Measurements from ENCODE around the gene CACNA1B. TPM values are rescaled to one million over a fixed set of nuclear protein-coding genes. Genes with fewer than 3 reads are reported as not detected.
"Not testable (repeated sequence)": the region's sequence is repeated elsewhere in the genome, so short reads cannot be mapped to it uniquely, and the experiment has no call there.

Gene CACNA1B
- total and polyA plus RNA-seq, 2 of the 13 experiments (the other 11 are each of a cell fraction or from before 2014, with no cell fraction given): under 0.01 to 0.04 TPM

GRCh38 chr9:138149672-138150656 is 272.4 kb downstream of the CACNA1B start:
- H2AFZ ChIP-seq (ENCODE audit: low read length); BruUV-seq (replicated peaks); H3K27me3 ChIP-seq (ENCODE audit: control insufficient read depth in 1 of 2, insufficient read depth in 2 of 2, low read length in 2 of 2); H4K20me1 ChIP-seq (ENCODE audit: insufficient read depth, low read length); in situ Hi-C loops (cut with HindIII; ENCODE audit: extremely low pct_ligation_motif_present, low pct_unique_long_range_greater_than_20kb); H3K36me3 ChIP-seq (replicated peaks in 1 of 2; ENCODE audit: control insufficient read depth in 1 of 2, insufficient read depth in 2 of 2, low read length in 2 of 2); FAIRE-seq; H3K4me1 ChIP-seq (ENCODE audit: insufficient read depth, low read length); POLR2A ChIA-PET; H3K9me3 ChIP-seq (ENCODE audit: low read length); H3K79me2 ChIP-seq (ENCODE audit: insufficient read depth, low read length); intact Hi-C loops (cut with micrococcal nuclease; ENCODE audit: unreplicated experiment); TF ChIP-seq LCORL (IDR thresholded peaks at IDR 0.05): not testable (repeated sequence)
- peak overlapping the region; percentile 68 for H3K4me2 ChIP-seq (ENCODE audit: low read depth, low read length)
- ATAC-seq (peak; percentile 82), DNase-seq (ENCODE audit: low spot score) (peak; percentile 23)
- peak overlapping the region; percentile 68 to 87 (median 72); a peak in 5 of 6 replicates for H3K4me3 ChIP-seq (replicated peaks in 1 of 3; ENCODE audit: insufficient read depth in 1 of 3, low read depth in 2 of 3, low read length in 3 of 3)
- peak overlapping the region; percentile 60 for H3K9ac ChIP-seq (ENCODE audit: insufficient read depth, low read depth, low read length)
- CTCF ChIA-PET (ENCODE audit: low intra/inter-chr PET ratio, low total read pairs): interaction anchor here (1.6 kb wide), 1 partner anchor 62 kb away, joined by 7 read pairs; no protein-coding TSS in a partner anchor
- WGBS (ENCODE audit: low lambda C conversion rate): 24% methylated on average over 21 of the region's 81 CpGs
- peak overlapping the region; percentile 35 for H3K27ac ChIP-seq (ENCODE audit: extremely low read length, insufficient read depth, low read length)
- TF ChIP-seq ZNF879 (CRISPR knock-in tag; IDR thresholded peaks at IDR 0.05): 0 out of 2 replicates have a peak, but pooled peaks have one; percentile 41
- peak; percentile 26; the same call in 1 of the 2 replicates for TF ChIP-seq YEATS4 (CRISPR knock-in tag; IDR thresholded peaks at IDR 0.05; ENCODE audit: borderline replicate concordance)
- 0 out of 2 replicates have a peak, but pooled peaks have one; percentile 13 for TF ChIP-seq ZBTB14 (CRISPR knock-in tag; IDR thresholded peaks at IDR 0.05)
- peak; percentile 66 for TF ChIP-seq CTCF (CRISPR knock-in tag; IDR thresholded peaks at IDR 0.05)
- TF ChIP-seq KAT8 (CRISPR knock-in tag; IDR thresholded peaks at IDR 0.05): peak; percentile 41; the same call in 1 of the 2 replicates
- TF ChIP-seq LCORL (CRISPR knock-in tag; IDR thresholded peaks at IDR 0.05): 0 out of 2 replicates have a peak, but pooled peaks have one; percentile 5
- 0 out of 2 replicates have a peak, but pooled peaks have one; percentile 8 for TF ChIP-seq ARID5B (CRISPR knock-in tag; IDR thresholded peaks at IDR 0.05)
- TF ChIP-seq GABPB1 (CRISPR knock-in tag; IDR thresholded peaks at IDR 0.05): peak; percentile 53; the same call in 1 of the 2 replicates
- TF ChIP-seq ZNF784 (CRISPR knock-in tag; IDR thresholded peaks at IDR 0.05; ENCODE audit: borderline replicate concordance): 0 out of 2 replicates have a peak, but pooled peaks have one; percentile 45
- 0 out of 2 replicates have a peak, but pooled peaks have one; percentile 30 for TF ChIP-seq ZFP90 (CRISPR knock-in tag; IDR thresholded peaks at IDR 0.05; ENCODE audit: borderline replicate concordance)
- TF ChIP-seq MEIS2 (CRISPR knock-in tag; IDR thresholded peaks at IDR 0.05): 0 out of 2 replicates have a peak, but pooled peaks have one; percentile 18

All from HepG2 (cell line).